Hepatocyte (in vitro differentiated cells): ENCODE data around the gene NKD1.

Experiments
- EZH2 ChIP-seq: fragments of 200-600 bp; sonication (generic); IDR thresholded peaks from 2 replicates; pipeline ENCODE4 v1.6.1; 2016; ENCODE audit warnings: antibody characterized with exemption, mild to moderate bottlenecking, borderline replicate concordance
- EZH2phosphoT487 ChIP-seq: fragments of 200-600 bp; sonication (generic); IDR thresholded peaks from one replicate; pipeline ENCODE4 v1.6.1; 2018; ENCODE audit warnings: antibody characterized with exemption, mild to moderate bottlenecking, low read depth, moderate library complexity; ENCODE audit not compliant: unreplicated experiment, severe bottlenecking
- TF ChIP-seq, protein P1 (sequence below): fragments of 200-600 bp; sonication (generic); IDR thresholded peaks from 2 replicates; pipeline ENCODE4 v1.5.1; 2016; ENCODE audit warnings: antibody characterized with exemption, mild to moderate bottlenecking; ENCODE audit not compliant: poor library complexity

DNA sequence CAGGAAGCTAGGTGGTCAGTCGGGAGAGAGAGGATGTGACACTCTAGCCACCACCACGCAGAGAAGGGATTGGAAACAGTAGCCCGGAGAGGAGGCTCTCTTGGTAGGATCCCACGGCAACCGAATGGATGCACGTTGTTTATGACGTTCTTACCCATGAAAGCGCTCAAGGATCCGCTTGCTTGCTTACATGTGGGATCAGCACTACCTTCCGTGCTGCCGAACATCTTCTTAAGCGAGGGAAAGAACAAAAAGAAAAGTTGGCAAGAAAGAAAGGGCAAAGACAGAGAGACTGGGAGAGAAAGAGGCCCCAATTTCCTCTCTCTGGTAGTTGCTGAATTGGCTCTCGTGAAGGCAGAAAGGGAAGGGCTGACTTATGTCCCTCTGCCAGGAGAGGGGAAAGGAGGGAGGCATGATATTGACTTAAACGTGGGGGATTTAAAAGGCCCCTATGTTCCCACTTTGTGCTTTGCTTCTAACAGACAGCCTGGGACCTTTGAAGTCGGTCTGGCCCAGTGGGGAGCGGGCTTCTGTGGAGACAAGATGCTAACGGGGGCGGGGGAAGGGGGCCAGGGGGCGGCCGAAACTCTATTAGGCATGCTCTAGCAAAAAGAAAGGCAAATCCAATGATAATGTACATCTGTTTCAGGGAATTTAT is 97.5 kb downstream of the NKD1 start:
- TF ChIP-seq, protein P1, sequence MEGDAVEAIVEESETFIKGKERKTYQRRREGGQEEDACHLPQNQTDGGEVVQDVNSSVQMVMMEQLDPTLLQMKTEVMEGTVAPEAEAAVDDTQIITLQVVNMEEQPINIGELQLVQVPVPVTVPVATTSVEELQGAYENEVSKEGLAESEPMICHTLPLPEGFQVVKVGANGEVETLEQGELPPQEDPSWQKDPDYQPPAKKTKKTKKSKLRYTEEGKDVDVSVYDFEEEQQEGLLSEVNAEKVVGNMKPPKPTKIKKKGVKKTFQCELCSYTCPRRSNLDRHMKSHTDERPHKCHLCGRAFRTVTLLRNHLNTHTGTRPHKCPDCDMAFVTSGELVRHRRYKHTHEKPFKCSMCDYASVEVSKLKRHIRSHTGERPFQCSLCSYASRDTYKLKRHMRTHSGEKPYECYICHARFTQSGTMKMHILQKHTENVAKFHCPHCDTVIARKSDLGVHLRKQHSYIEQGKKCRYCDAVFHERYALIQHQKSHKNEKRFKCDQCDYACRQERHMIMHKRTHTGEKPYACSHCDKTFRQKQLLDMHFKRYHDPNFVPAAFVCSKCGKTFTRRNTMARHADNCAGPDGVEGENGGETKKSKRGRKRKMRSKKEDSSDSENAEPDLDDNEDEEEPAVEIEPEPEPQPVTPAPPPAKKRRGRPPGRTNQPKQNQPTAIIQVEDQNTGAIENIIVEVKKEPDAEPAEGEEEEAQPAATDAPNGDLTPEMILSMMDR = no peak
- no peak for TF ChIP-seq EZH2
- TF ChIP-seq EZH2phosphoT487 = no peak
